IPS-18a (cell line): ENCODE measurements around the gene CEMIP.

Experiments
- H3K27ac ChIP-seq: one replicate; pipeline ENCODE4 v1.5.1; 2013; ENCODE audit warnings: low read length
- H3K27me3 ChIP-seq: one replicate; pipeline ENCODE4 v1.6.1; 2013; ENCODE audit warnings: mild to moderate bottlenecking, low read length; ENCODE audit not compliant: control insufficient read depth, insufficient read depth
- H3K36me3 ChIP-seq: one replicate; pipeline ENCODE4 v1.6.1; 2013; ENCODE audit warnings: low read depth, low read length; ENCODE audit not compliant: control insufficient read depth
- H3K4me1 ChIP-seq: one replicate; pipeline ENCODE4 v1.6.1; 2013; ENCODE audit warnings: low read depth, low read length; ENCODE audit not compliant: control insufficient read depth
- H3K4me3 ChIP-seq: one replicate; pipeline ENCODE4 v1.5.1; 2013; ENCODE audit warnings: low read length
- H3K9ac ChIP-seq: one replicate; pipeline ENCODE4 v1.6.1; 2013; ENCODE audit warnings: mild to moderate bottlenecking, low read length, moderate library complexity
- H3K9me3 ChIP-seq: one replicate; pipeline ENCODE4 v1.6.1; 2013; ENCODE audit warnings: low read depth, low read length; ENCODE audit not compliant: control insufficient read depth

The CEMIP gene

DNA sequence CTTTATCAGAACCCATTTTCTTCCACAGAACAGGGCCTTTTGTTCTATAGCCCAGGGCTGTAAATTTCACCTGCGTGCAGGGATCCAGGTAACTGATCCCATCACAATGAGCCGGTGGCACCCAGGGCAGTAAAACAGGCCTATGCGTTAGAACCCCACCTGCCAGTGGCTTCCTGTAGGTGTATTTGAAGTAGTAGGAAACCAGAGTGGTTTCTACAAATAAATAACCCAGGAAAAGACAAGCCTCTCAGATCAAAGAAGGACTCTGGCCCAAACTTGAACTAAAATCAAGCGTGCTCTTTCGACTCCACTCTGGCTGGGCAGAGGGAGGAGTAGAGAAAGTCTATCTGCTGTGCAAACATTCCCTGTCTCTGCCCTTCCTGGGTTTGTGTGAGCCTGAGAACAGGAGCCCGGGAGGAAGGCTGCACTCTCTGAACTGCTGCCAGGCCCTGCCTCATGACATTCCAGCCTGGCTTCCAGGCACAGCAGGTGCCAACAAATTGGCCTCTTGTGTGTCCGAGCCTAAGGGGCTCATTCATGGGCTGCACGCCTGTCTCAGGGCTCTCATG, 77.7 kb downstream of the CEMIP start:
- Histone ChIP-seq H3K36me3 (no peaks in the 10 kb centered on the region), H3K27ac (no peak overlapping the region)

DNA sequence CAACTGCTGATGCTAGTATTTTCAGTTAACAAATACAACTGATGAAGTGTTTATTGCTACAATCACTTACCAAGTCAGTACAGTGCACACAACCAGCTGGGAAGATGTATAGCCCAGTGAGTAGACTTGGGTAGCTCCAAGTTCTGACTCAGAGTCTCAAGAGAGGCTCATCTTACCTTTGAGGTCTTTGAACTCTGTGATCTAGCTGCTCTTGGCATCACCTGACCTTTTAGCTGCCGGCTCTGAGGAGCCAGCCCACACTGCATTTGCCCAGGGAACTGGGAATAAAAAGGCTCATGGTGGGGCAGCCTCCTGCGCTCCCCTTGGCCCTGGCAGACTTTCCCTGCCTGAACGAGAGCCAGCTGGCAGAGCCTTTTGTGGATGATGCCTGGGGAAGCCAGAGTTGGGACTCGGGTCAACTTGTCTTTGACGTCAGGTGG, 82.6 kb downstream of the CEMIP start:
- H3K9ac ChIP-seq: no peak overlapping the region

More for the DNA sequence above, 77.7 kb downstream of the CEMIP start:
- no peaks in the 10 kb centered on the region for H3K27me3 ChIP-seq
- H3K9ac ChIP-seq: no peak overlapping the region
- H3K9me3 ChIP-seq: no peaks in the 10 kb centered on the region
- peaks cover 4% of the 10 kb centered on the region for H3K4me1 ChIP-seq
- H3K4me3 ChIP-seq: no peak overlapping the region

DNA sequence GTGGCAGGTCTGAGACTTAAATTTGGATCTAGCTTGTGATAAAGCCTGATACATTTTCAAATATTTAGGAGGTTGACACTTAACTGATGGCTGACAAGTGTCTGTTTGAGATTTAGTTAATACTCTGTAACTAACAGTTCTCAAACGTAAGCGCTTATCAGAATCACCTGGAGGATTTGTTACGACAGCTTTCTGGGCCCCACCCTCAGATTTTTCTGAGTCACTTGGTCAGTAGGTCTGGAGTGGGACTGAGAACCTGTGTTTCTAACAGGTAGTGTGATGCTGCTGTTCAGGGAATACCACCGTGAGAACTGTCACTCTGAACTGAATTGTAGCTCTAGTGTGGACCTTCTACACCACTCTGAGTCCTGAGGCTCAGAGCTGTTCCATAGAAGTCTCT, 85.5 kb downstream of the CEMIP start:
- Histone ChIP-seq H3K27ac (no peak overlapping the region), H3K4me3 (no peak overlapping the region), H3K36me3 (no peaks in the 10 kb centered on the region), H3K27me3 (no peaks in the 10 kb centered on the region), H3K4me1 (peaks cover 30% of the 10 kb centered on the region), H3K9me3 (no peaks in the 10 kb centered on the region), H3K9ac (no peak overlapping the region)

More for the DNA sequence above, 82.6 kb downstream of the CEMIP start:
- H3K36me3 ChIP-seq: no peaks in the 10 kb centered on the region
- no peaks in the 10 kb centered on the region for H3K9me3 ChIP-seq
- H3K27me3 ChIP-seq: no peaks in the 10 kb centered on the region
- no peak overlapping the region for H3K27ac ChIP-seq
- peaks cover 25% of the 10 kb centered on the region for H3K4me1 ChIP-seq
- H3K4me3 ChIP-seq: no peak overlapping the region

DNA sequence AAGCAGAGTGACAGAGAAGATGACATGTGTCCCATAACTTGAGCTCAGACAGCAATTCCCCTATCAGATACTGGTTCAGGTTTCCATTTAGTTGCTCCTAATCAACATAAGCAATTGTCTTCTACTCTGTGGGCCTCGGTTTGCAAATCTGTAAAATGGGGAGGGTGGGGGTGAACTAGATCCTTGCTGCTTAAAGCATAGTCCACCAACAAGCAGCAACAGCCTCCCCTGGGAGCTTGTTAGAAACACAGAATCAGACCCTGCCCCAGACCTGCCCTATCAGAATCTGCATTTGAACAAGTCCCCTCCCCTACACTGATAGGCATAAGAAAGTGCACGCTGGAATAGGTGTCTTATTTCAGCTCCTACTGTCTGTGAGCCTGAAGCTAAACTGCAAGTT, 87.8 kb downstream of the CEMIP start:
- peaks cover 30% of the 10 kb centered on the region for H3K4me1 ChIP-seq
- no peaks in the 10 kb centered on the region for H3K36me3 ChIP-seq
- no peaks in the 10 kb centered on the region for H3K9me3 ChIP-seq
- no peak overlapping the region for H3K9ac ChIP-seq
- H3K4me3 ChIP-seq: peak overlapping the region; percentile 1
- H3K27ac ChIP-seq: no peak overlapping the region
- no peaks in the 10 kb centered on the region for H3K27me3 ChIP-seq

DNA sequence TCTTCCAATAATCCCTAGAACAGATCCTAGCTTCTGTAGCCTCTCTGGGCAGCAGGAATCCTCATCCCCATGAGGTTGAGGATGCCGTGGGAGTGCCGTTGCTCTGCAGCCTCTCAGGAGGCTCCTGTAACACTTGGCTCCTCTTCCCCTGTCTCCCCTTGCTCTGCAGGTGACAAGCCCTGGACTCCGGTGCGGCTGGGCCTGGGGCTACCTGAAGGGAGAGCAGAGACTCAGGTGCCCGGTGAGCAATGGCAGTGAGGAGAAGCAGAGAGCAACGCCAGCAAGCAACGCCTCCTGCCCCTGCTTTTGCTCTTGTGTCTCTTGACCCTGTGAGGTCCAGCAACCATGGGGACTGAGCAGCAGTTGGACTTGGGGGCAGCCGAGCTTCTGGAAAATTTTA, 91.2 kb downstream of the CEMIP start:
- Histone ChIP-seq H3K36me3 (no peaks in the 10 kb centered on the region), H3K27me3 (no peaks in the 10 kb centered on the region), H3K27ac (no peak overlapping the region), H3K4me1 (peaks cover 9% of the 10 kb centered on the region), H3K9me3 (no peaks in the 10 kb centered on the region), H3K4me3 (no peak overlapping the region), H3K9ac (no peak overlapping the region)

DNA sequence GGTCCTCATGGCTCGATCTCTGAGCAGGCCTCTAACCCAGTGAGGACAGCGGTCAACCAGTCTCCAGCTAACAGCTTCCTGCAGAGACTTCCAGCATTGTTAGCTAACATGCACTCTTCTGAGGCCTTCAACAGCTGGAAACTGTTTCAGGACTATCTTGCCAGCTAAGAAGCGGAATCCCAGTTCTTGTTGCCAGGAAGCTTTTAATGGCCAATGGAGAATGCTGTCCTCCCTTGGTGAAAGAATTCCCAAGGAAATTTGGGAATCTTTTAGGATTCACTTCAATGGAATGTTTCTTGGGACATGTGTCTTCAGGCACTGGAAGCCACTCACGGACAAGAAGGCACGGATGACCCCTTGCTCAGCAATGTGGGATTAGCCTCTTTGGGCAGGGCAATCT, 91.7 kb downstream of the CEMIP start:
- Histone ChIP-seq H3K9me3 (no peaks in the 10 kb centered on the region), H3K9ac (no peak overlapping the region), H3K4me3 (no peak overlapping the region), H3K36me3 (no peaks in the 10 kb centered on the region), H3K27ac (no peak overlapping the region), H3K27me3 (no peaks in the 10 kb centered on the region), H3K4me1 (peaks cover 9% of the 10 kb centered on the region)

GRCh38 chr15:80871858-80872257, 92.7 kb downstream of the CEMIP start:
- H3K36me3 ChIP-seq: no peaks in the 10 kb centered on the region

DNA sequence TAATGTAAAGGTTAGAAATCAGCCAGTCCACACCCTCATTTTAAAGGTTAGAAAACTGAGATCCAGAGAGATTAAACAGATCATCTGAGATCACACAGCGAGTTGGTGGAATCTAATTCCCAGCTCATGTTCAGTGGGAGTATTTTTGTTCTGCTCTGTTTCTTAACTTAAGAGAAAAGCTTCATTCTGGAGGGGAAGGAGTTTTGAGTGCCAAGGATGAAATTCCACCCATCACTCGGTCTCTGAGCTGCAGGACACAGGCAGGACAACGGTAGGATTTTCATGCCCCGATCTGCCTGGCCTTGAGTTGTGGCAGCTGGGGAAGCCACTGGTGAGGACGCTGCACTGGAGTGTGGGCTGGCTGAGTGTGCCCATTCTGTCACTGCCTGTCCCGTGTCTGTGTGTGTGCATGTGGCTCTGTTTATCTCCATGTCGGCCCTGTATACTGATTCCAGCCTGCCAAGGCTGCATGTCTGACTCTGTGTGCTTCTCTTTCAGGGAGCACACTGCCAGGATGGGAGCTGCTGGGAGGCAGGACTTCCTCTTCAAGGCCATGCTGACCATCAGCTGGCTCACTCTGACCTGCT, 94.3 kb downstream of the CEMIP start:
- Histone ChIP-seq H3K4me1 (no peaks in the 10 kb centered on the region), H3K27ac (no peak overlapping the region), H3K9ac (no peak overlapping the region), H3K36me3 (no peaks in the 10 kb centered on the region), H3K27me3 (no peaks in the 10 kb centered on the region), H3K4me3 (no peak overlapping the region), H3K9me3 (no peaks in the 10 kb centered on the region)

More at GRCh38 chr15:80871858-80872257, 92.7 kb downstream of the CEMIP start:
- H3K4me3 ChIP-seq: no peak overlapping the region
- no peak overlapping the region for H3K27ac ChIP-seq
- peaks cover 9% of the 10 kb centered on the region for H3K4me1 ChIP-seq
- no peaks in the 10 kb centered on the region for H3K27me3 ChIP-seq
- no peaks in the 10 kb centered on the region for H3K9me3 ChIP-seq
- no peak overlapping the region for H3K9ac ChIP-seq

DNA sequence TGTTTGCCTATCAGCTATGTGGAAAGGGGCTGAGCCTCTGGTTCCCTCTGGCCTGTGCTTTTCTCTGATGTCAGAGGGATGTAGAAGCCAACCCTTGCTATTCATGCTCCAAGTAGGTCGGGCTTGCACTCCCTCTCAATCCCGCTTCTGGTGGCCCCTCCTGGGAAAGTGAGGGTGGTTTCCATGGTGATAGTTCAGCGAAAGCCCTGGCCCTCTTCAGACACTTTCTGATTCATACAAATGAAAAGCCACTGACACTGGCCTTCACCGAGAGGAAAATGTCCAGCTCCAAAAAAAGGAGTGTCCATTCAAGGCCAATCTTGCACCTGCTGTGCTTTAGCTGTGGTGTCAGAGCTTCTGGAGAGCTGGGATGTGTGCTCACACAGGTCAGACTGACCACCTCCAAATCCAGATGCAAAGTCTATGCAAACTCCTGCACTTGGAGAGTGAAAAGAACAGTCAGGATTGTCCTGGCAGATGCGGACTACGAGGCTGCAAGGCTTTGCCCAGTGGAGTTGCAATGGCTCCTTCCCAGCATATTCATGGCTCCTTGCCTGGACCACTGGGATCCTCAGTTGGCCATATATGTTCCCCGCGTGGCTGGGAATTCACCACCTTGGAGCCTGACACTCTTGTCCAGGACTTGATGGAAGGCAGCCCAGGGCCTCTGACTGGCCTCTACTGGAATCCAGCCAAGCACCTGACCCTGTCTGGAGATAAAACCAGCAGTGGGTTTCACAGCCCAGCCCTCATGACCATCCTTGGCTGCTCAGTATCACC, 96.6 kb downstream of the CEMIP start:
- Histone ChIP-seq H3K36me3 (no peaks in the 10 kb centered on the region), H3K27ac (no peak overlapping the region), H3K4me3 (no peak overlapping the region), H3K9me3 (no peaks in the 10 kb centered on the region), H3K27me3 (no peaks in the 10 kb centered on the region), H3K9ac (no peak overlapping the region), H3K4me1 (no peaks in the 10 kb centered on the region)

- Histone ChIP-seq H3K4me1 (no peaks in the 10 kb centered on the region), H3K9me3 (no peaks in the 10 kb centered on the region), H3K36me3 (no peaks in the 10 kb centered on the region), H3K27me3 (no peaks in the 10 kb centered on the region), H3K27ac (no peak overlapping the region), H3K4me3 (no peak overlapping the region), H3K9ac (no peak overlapping the region)
These were observed 97.1 kb downstream of the CEMIP start for GRCh38 chr15:80876348-80876674.

DNA sequence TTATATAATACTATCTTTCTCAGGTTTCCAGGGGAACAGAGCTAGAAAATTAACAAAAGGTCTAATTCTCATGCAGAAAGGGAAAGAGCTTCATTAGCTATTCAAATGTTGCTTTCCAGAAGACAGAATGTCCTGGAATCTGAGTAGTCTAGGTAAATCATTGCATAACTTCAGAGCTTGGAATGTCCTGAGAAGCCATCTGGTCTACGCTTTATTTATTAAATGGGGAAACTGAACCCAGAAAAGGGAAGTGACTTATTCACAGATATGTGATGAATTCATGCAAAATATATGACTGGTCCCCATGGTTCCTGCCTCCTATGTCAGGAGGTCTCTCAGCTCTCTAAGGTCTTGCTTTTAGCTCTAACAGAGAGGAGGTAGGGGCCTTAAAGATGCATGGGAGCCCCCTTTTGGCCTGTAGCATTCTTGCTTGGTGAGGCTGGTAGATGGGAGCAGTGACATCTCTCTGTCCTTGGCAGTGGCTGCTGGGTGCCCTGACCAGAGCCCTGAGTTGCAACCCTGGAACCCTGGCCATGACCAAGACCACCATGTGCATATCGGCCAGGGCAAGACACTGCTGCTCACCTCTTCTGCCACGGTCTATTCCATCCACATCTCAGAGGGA, 99.2 kb downstream of the CEMIP start:
- H3K9ac ChIP-seq: no peak overlapping the region

More for the DNA sequence above, 99.2 kb downstream of the CEMIP start:
- Histone ChIP-seq H3K4me3 (no peak overlapping the region), H3K4me1 (no peaks in the 10 kb centered on the region), H3K9me3 (no peaks in the 10 kb centered on the region), H3K27me3 (no peaks in the 10 kb centered on the region), H3K36me3 (no peaks in the 10 kb centered on the region), H3K27ac (no peak overlapping the region)
